NT2/D1 (cell line): ENCODE measurements around the gene EFTUD2.

Source experiments
- YY1 ChIP-seq: IDR thresholded peaks from 2 replicates; pipeline ENCODE4 v1.6.1; 2011; ENCODE audit not compliant: insufficient read length, insufficient read depth
- ZNF274 ChIP-seq: IDR thresholded peaks from 2 replicates; pipeline ENCODE4 v1.6.1; 2011; ENCODE audit warnings: mild to moderate bottlenecking, low read depth, low read length

GRCh38 chr17:44907729-44908470 is 8.7 kb upstream of the EFTUD2 start:
- TF ChIP-seq ZNF274 (no peak), YY1 (no peak)
